GM12874 (cell line): ENCODE data around the gene TRERF1.

Experiments
- CTCF ChIP-seq: IDR thresholded peaks from 2 replicates; pipeline ENCODE4 v1.5.1; 2011; ENCODE audit warnings: low read depth, mild to moderate bottlenecking, control low read depth, low read length, moderate library complexity; ENCODE audit not compliant: insufficient read depth

The TRERF1 gene

GRCh38 chr6:42221546-42221945 is 230.2 kb downstream of the TRERF1 start:
- no peak for TF ChIP-seq CTCF

- TF ChIP-seq CTCF = no peak
Observed at GRCh38 chr6:42220807-42221206, 230.9 kb downstream of the TRERF1 start.

- TF ChIP-seq CTCF = no peak
Observed at GRCh38 chr6:42217519-42218367, 234.0 kb downstream of the TRERF1 start, which contains the start of gene MRPS10. TSS of gene MRPS10 (minus strand) at chr6:42217861. CDS start at chr6:42217849, 12 bp downstream.

GRCh38 chr6:42217157-42217518 is 234.6 kb downstream of the TRERF1 start:
- no peak for TF ChIP-seq CTCF

GRCh38 chr6:42212442-42212841 is 239.3 kb downstream of the TRERF1 start:
- TF ChIP-seq CTCF = no peak

- TF ChIP-seq CTCF = no peak
Observed at GRCh38 chr6:42211726-42212125, 240.0 kb downstream of the TRERF1 start.

- TF ChIP-seq CTCF = no peak
Observed at GRCh38 chr6:42210551-42210950, 241.2 kb downstream of the TRERF1 start.
